K562 (cell line): Measurements from ENCODE around the gene CDH3. TPM values are rescaled to one million over a fixed set of nuclear protein-coding genes. Genes with fewer than 3 reads are reported as not detected.

Experiments used
- ATAC-seq: fragments of 200-7000 bp; cut with Tn5 transposase; 3 replicates; pipeline ENCODE4 v1.9.1; 2020; ENCODE audit warnings: moderate library complexity
- BruUV-seq: library from RNA; stranded (reverse); fragments of 400-500 nt; replicated peaks from 2 replicates; lab custom pipeline; 2021; lab: Mats Ljungman, UMichigan
- CTCF ChIA-PET: fragments of 300-600 bp; formaldehyde crosslinking; extraction: SDS; loops from one replicate; lab custom pipeline; 2021; ENCODE audit warnings: low intra/inter-chr PET ratio; lab: Yijun Ruan, JAX
- POLR2A ChIA-PET: fragments of 300-600, 350-650 bp; sonication (Branson Sonifier 250); formaldehyde crosslinking; extraction: SDS; loops from one replicate; lab custom pipeline; 2021; ENCODE audit warnings: antibody characterized with exemption, inconsistent platforms; lab: Yijun Ruan, JAX
- DNase-seq, 4 experiments: peaks; one replicate each; pipeline versions ENCODE4 v3.0.0 to v3.0.0-alpha.2; 2011 to 2018; ENCODE audit warnings: low spot score in 3 of 4, mixed read lengths in 3 of 4; ENCODE audit errors: extremely low read depth in 1 of 4
- FAIRE-seq: peaks from 2 replicates; lab custom pipeline; 2011; peaks lifted over from hg19 to GRCh38; lab: Jason Lieb, UNC
- H2AFZ ChIP-seq: 2 replicates; pipeline ENCODE4 v1.6.0; 2011; ENCODE audit warnings: low read depth, low read length, control low read depth, inconsistent platforms
- H3K27ac ChIP-seq: fragments of 200-600 bp; 3 replicates; pipeline ENCODE4 v1.8.0; 2011; ENCODE audit warnings: low read depth, mild to moderate bottlenecking, control low read depth, inconsistent platforms, low read length, moderate library complexity, mixed read lengths; ENCODE audit errors: extremely low read depth
- H3K27me3 ChIP-seq, 2 experiments: fragments of 300-600 bp in 1 of 2; 2 replicates in 1 of 2; 3 replicates in 1 of 2; pipeline versions ENCODE4 v1.6.0 to v1.8.0; 2011; ENCODE audit warnings: inconsistent platforms in 2 of 2, low read length in 2 of 2, mild to moderate bottlenecking in 1 of 2, mixed read lengths in 1 of 2, moderate library complexity in 1 of 2; ENCODE audit not compliant: control insufficient read depth in 2 of 2, insufficient read depth in 2 of 2
- H3K36me3 ChIP-seq: fragments of 300-600 bp; 3 replicates; pipeline ENCODE4 v1.8.0; 2011; ENCODE audit warnings: mild to moderate bottlenecking, low read length, inconsistent platforms; ENCODE audit not compliant: control insufficient read depth, insufficient read depth
- H3K4me1 ChIP-seq, 2 experiments: fragments of 200-600 bp in 1 of 2; replicated peaks in 1 of 2; 2 replicates in 1 of 2; 3 replicates in 1 of 2; pipeline versions ENCODE4 v1.5.1 to v1.8.0; 2011; ENCODE audit warnings: inconsistent platforms in 2 of 2, low read length in 2 of 2, mild to moderate bottlenecking in 1 of 2, mixed read lengths in 1 of 2, moderate library complexity in 1 of 2; ENCODE audit not compliant: control insufficient read depth in 2 of 2, insufficient read depth in 2 of 2
- H3K4me2 ChIP-seq: 2 replicates; pipeline ENCODE4 v1.6.1; 2011; ENCODE audit warnings: low read length, control low read depth, inconsistent platforms, mixed read lengths; ENCODE audit not compliant: insufficient read depth
- H3K4me3 ChIP-seq: fragments of 200-600 bp; sonication (generic), shearing (Covaris generic); 2 replicates; pipeline ENCODE4 v1.5.1; 2016; ENCODE audit warnings: control low read depth, inconsistent platforms
- H3K79me2 ChIP-seq: fragments of 200-600 bp; 3 replicates; pipeline ENCODE4 v1.8.0; 2011; ENCODE audit warnings: low read length, inconsistent platforms; ENCODE audit not compliant: control insufficient read depth, insufficient read depth
- H3K9ac ChIP-seq, 2 experiments: 2 replicates each; pipeline versions ENCODE4 v1.6.0 to v1.6.1; 2011; ENCODE audit warnings: low read depth in 2 of 2, low read length in 2 of 2, control low read depth in 1 of 2, inconsistent platforms in 1 of 2, mild to moderate bottlenecking in 1 of 2, mixed read lengths in 1 of 2; ENCODE audit not compliant: insufficient read depth in 1 of 2
- H3K9me1 ChIP-seq: one replicate; pipeline ENCODE4 v1.6.0; 2011; ENCODE audit warnings: inconsistent platforms, mild to moderate bottlenecking, low read length, moderate library complexity; ENCODE audit not compliant: control insufficient read depth, insufficient read depth
- H3K9me3 ChIP-seq: replicated peaks from 2 replicates; pipeline ENCODE4 v1.5.1; 2011; ENCODE audit warnings: low read depth, low read length, inconsistent platforms; ENCODE audit not compliant: control insufficient read depth, insufficient read depth
- H4K20me1 ChIP-seq: replicated peaks from 2 replicates; pipeline ENCODE4 v1.6.1; 2011; ENCODE audit warnings: low read length, inconsistent platforms, mixed read lengths; ENCODE audit not compliant: control insufficient read depth, insufficient read depth
- ATF3 ChIP-seq, 2 experiments: fragments of 450-650 bp in 1 of 2; sonication (generic) in 1 of 2; formaldehyde crosslinking in 1 of 2; IDR thresholded peaks in 1 of 2; conservative IDR thresholded peaks in 1 of 2; 2 replicates each; pipeline versions ENCODE4 v1.6.1 to v1.8.1; 2016 to 2023; ENCODE audit warnings: mild to moderate bottlenecking in 2 of 2, moderate library complexity in 2 of 2, inconsistent platforms in 1 of 2, missing genetic modification reagents in 1 of 2
- E2F3 ChIP-seq: fragments of 250-450 bp; sonication (Bioruptor Pico); IDR thresholded peaks from 2 replicates; pipeline ENCODE4 v1.4.0; 2020; ENCODE audit warnings: mild to moderate bottlenecking
- ESRRA ChIP-seq: fragments of 450-650 bp; IDR thresholded peaks from 2 replicates; pipeline ENCODE4 v1.6.1; 2014; ENCODE audit warnings: low read depth, mild to moderate bottlenecking, moderate library complexity, borderline replicate concordance
- NFRKB ChIP-seq: fragments of 450-650 bp; IDR thresholded peaks from 2 replicates; pipeline ENCODE4 v1.6.1; 2016; ENCODE audit warnings: low read depth
- PKNOX1 ChIP-seq: fragments of 450-650 bp; IDR thresholded peaks from 2 replicates; pipeline ENCODE4 v1.6.1; 2016
- SMC3 ChIP-seq: conservative IDR thresholded peaks from 2 replicates; pipeline ENCODE4 v1.6.1; 2011; ENCODE audit warnings: low read depth, low read length, improper control_type of control experiment; ENCODE audit not compliant: insufficient read depth
- SREBF1 ChIP-seq: fragments of 150-350 bp; IDR thresholded peaks from 2 replicates; pipeline ENCODE4 v1.6.1; 2014; ENCODE audit warnings: antibody characterized with exemption, low read depth, low read length, borderline replicate concordance
- VEZF1 ChIP-seq: fragments of 200-800 bp; sonication (Bioruptor generic); IDR thresholded peaks from 2 replicates; pipeline ENCODE4 v1.6.1; 2017; ENCODE audit warnings: missing genetic modification characterization, missing compliant biosample characterization
- ZBTB33 ChIP-seq: sonication (generic); formaldehyde crosslinking; IDR thresholded peaks from 2 replicates; pipeline ENCODE4 v1.8.1; 2023; ENCODE audit warnings: mild to moderate bottlenecking, missing genetic modification reagents
- ZFP1 ChIP-seq: fragments of 450-650 bp; formaldehyde crosslinking; IDR thresholded peaks from 2 replicates; pipeline ENCODE4 v1.4.0; 2020; ENCODE audit warnings: mild to moderate bottlenecking, mixed read lengths
- ZNF655 ChIP-seq: fragments of 250-450 bp; sonication (Bioruptor Pico); IDR thresholded peaks from 2 replicates; pipeline ENCODE4 v1.5.0; 2021
- WGBS: fragments of 100-300 bp; shearing (Covaris generic); methylation state at CpG from one replicate; pipeline ENCODE4 v1.1.6; 2016; ENCODE audit warnings: low coverage, mixed read lengths; ENCODE audit not compliant: insufficient coverage; ENCODE audit errors: missing lambda C conversion rate; 5-methylcytosine and 5-hydroxymethylcytosine counted together
- in situ Hi-C: fragments of 300-500 bp; cut with MboI; formaldehyde crosslinking; loops from 4 replicates; pipeline ENCODE4 v1.15.0; 2018; ENCODE audit warnings: inconsistent platforms, mixed read lengths
- intact Hi-C: fragments of 100-400 bp; cut with micrococcal nuclease; formaldehyde crosslinking; loops from 2 replicates; pipeline ENCODE4 v1.14.2; 2022
- polyA plus RNA-seq, 8 experiments: library from polyadenylated mRNA; depleted of rRNA in 4 of 8; stranded (reverse) in 5 of 8; unstranded in 3 of 8; fragments of >200 nt; fragmentation: Nextera tagmentation in 2 of 8; fragmentation: Illumina TruSeq in 1 of 8; extraction: Ambion mirVana in 2 of 8; extraction: Trizol in 1 of 8; gene quantifications; 2 replicates each; pipeline versions ENCODE4 v1.2.1 to v1.2.3, GENCODE V29; 2011 to 2014; ENCODE audit warnings: inconsistent platforms in 1 of 8, missing spikeins in 1 of 8
- total RNA-seq, 7 experiments: library from RNA; depleted of rRNA in 6 of 7; stranded (reverse); fragments of >200 nt in 6 of 7; fragmentation: Illumina TruSeq in 2 of 7; extraction: Trizol in 2 of 7; gene quantifications; 2 replicates each; pipeline versions ENCODE4 v1.2.1 to v1.2.3, GENCODE V29; 2011 to 2021; ENCODE audit warnings: low replicate concordance in 1 of 7

The CDH3 gene
- total and polyA plus RNA-seq, 9 of the 15 experiments (the other 6 are each of a cell fraction or from before 2014, with no cell fraction given) = 0.06 to 0.09 TPM; not detected in 7

- peak overlapping the region in 1 of 2 experiments; percentile 69; a peak in 2 of 4 replicates for H3K9ac ChIP-seq
- ChIA-PET CTCF (interaction anchor here (6.4 kb wide), 1 partner anchor 93 kb away, joined by 60 read pairs; no protein-coding TSS in a partner anchor), POLR2A (interaction anchor here (1.0 kb wide), 1 partner anchor 81 kb away, joined by 3 read pairs; no protein-coding TSS in a partner anchor)
- no peak overlapping the region for H3K27ac ChIP-seq
- H3K4me3 ChIP-seq = no peak overlapping the region
- peak overlapping the region; percentile 32; the same call in 1 of the 2 replicates for H2AFZ ChIP-seq
- H4K20me1 ChIP-seq = no peaks in the 10 kb centered on the region
- H3K27me3 ChIP-seq = peaks cover 0 to 10% of the 10 kb centered on the region in 2 experiments; a peak in 2 of 5 replicates
- DNase-seq (peak; percentile 56 to 67 (median 64)), ATAC-seq (peak; percentile 84), FAIRE-seq (peak; percentile 46)
- in situ Hi-C loops (loop anchor here (5.0 to 10.0 kb wide), 2 partner anchors 95 to 407 kb away; no protein-coding TSS in a partner anchor), intact Hi-C loops (loop anchor here (10.0 kb wide), 1 partner anchor 417 kb away; no protein-coding TSS in a partner anchor)
- H3K36me3 ChIP-seq = no peaks in the 10 kb centered on the region
- no peaks in the 10 kb centered on the region for H3K9me3 ChIP-seq
- WGBS = 21% methylated on average over 24 of the region's 27 CpGs
- H3K4me1 ChIP-seq = peaks cover 9 to 17% of the 10 kb centered on the region in 2 experiments; a peak in 4 of 5 replicates
- no peaks in the 10 kb centered on the region for H3K9me1 ChIP-seq
- H3K4me2 ChIP-seq = no peak overlapping the region
- no peaks in the 10 kb centered on the region for H3K79me2 ChIP-seq
- BruUV-seq = no TSS peak
- TF ChIP-seq PKNOX1 (peak; percentile 17; the same call in 1 of the 2 replicates), ATF3 (IDR thresholded peaks at IDR 0.05) (peak; percentile 71), ATF3 (CRISPR knock-in tag; conservative IDR thresholded peaks at IDR 0.05) (no peak), ESRRA (0 out of 2 replicates have a peak, but pooled peaks have one; percentile 32), SREBF1 (no peak), ZFP1 (CRISPR knock-in tag) (no peak), E2F3 (CRISPR knock-in tag) (no peak), ZNF655 (CRISPR knock-in tag) (no peak), NFRKB (no peak), VEZF1 (CRISPR knock-in tag) (peak; percentile 42; the same call in 1 of the 2 replicates), SMC3 (no peak), ZBTB33 (no peak)
Observed at GRCh38 chr16:68707340-68708152, 62.4 kb downstream of the CDH3 start.
